NCI-H2107 treated with DMSO at 0.1 percent for 48 hours (cell line): ENCODE results near the gene ZNF552.
"Not testable (repeated sequence)": the region's sequence is repeated elsewhere in the genome, so short reads cannot be mapped to it uniquely, and the experiment has no call there.

ENCODE experiments used
- DNase-seq: peaks from one replicate; lab custom pipeline; 2025; ENCODE audit not compliant: unreplicated experiment; lab: John Stamatoyannopoulos, UW

The ZNF552 gene

DNA sequence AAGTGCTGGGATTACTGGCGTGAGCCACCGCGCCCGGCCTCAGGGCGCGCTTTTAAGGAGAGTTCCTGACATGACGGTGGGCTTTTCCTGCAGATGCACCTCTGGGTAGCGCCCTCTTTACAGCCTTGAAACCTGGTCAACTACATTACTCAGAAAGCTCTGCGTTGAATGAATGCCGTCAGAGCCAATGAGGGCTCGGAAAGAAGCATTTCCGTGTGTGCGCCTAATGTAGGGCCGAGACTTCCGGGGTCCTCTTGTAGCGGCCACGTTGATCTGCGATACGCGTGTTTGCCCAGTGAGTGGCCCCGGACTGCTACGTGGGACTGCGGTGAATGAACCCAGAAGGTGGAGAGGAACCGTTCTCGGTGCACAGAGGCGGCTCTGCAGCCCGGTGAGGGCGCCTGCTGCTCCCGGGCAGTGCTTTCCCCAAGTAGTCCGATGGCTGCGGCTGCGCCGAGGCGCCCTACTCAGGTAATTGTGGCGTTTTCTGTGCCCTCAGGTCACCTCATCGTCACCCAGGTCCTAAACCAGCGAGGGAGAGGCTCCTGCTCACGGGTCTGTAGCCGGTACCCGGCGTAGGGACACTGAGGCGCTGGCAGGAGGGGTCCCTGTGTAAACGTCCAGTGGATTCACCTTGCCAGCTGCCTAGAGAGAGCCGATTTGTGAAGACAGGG lies 4.9 kb upstream of the ZNF552 start:
- DNase-seq: peak; percentile 81

GRCh38 chr19:57818378-57818777 lies 3.7 kb upstream of the ZNF552 start:
- no peak for DNase-seq

- DNase-seq: no peak
These were observed 3.3 kb upstream of the ZNF552 start for GRCh38 chr19:57817976-57818375.

GRCh38 chr19:57816652-57817051 lies 1.9 kb upstream of the ZNF552 start:
- DNase-seq: no peak

DNA sequence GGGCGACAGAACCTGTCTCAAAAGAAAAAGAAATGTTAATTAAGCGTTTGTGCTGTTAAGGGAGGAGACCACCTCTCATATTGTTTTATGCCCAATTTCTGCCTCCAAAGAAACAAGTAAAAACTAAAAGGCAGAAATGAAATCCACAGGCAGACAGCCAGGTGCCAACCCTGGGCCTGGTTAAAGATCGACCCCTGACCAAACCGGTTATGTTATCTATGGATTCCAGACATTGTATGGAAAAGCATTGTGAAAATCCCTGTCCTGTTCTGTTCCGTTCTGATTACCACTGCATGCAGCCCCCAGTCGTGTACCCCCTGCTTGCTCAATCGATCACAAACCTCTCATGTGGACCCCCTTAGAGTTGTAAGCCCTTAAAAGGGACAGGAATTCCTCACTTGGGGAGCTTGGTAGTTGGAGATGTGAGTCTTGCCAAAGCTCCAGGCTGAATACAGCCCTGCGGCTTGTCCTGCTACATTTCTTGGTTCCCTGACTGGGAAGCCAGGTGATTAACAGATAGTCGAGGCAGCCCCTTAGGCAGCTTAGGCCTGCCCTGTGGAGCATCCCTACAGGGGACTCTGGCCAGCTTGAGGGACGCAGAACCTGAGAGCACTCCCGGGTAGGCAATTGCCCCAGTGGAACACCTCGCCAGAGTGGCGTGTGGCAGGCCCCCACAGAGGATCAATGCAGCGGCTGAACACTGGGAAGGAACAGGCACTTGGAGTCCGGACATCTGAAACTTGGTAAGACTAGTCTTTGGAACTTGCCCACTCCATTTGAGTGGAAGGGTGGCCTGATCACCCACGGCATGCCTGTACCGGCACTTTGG lies 748 bp upstream of the ZNF552 start:
- DNase-seq: no peak

GRCh38 chr19:57813919-57814504 lies 701 bp downstream of the ZNF552 start:
- no peak for DNase-seq

DNA sequence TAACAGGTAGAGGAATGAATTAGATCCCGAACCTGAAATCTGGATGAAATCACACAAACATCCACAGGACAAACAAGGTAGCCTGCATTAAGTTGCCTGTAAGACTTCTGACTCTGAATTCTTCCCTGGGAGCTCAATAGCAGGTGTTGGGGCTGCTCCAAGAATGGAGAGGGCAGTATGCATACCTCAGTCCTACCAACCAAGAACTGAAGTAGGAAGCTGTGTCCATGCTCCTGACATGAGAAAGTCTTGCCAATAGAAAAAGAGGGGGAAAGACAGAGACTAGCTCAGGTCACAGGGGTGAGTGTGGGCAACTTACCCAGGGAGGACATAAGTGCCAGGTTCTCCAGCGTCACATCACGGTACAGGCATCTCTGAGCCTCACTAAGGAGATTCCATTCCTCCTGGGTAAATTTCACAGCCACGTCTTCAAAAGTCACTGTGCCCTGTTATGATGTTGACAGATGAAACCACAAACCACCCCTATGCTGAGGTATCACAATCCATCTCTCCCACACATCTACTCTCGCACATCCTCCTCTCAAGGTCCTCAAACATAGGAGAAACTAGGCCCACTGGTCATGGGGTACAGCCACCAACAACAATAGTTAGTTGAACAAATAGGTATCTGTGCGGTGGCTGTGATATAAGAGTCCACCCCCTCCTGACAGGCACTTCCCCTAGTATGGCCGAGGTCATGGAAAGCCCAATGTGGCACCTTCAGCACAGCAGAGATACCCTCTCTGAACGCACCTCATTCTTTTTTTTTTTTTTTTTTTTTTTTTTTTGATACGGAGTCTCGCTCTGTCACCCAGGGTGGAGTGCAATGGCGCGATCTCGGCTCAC lies 1.5 kb downstream of the ZNF552 start:
- not testable (repeated sequence) for DNase-seq

GRCh38 chr19:57812226-57812625 lies 2.5 kb downstream of the ZNF552 start:
- DNase-seq: no peak

DNA sequence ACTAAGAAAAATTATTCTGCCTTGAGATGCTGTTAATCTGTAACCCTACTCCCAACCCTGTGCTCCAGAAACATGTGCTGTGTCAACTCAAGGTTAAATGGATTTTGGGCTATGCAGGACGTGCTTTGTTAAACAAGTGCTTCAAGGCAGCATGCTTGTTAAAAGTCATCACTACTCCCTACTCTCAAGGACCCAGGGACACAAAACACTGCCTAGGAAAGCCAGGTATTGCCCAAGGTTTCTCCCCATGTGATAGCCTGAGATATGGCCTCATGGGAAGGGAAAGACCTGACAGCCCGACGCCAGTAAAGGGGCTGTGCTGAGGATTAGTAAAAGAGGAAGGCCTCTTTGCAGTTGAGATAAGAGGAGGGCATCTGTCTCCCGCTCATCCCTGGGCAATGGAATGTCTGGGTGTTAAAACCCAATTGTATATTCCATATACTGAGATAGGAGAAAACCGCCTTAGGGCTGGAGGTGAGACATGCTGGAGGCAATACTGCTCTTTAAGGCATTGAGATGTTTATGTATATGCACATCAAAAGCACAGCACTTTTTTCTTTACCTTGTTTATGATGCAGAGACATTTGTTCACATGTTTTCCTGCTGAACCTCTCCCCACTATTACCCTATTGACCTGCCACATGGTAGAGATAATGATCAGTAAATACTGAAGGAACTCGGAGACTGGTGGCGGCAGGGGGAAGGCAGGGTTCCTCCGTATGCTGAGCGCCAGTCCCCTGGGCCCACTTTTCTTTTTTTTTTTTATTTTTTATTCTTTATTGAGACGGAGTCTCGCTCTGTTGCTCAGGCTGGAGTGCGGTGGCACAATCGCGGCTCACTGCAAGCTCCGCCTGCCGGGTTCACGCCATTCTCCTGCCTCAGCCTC lies 4.1 kb downstream of the ZNF552 start:
- DNase-seq: not testable (repeated sequence)

GRCh38 chr19:57807541-57807940 lies 7.2 kb downstream of the ZNF552 start:
- DNase-seq: no peak

DNA sequence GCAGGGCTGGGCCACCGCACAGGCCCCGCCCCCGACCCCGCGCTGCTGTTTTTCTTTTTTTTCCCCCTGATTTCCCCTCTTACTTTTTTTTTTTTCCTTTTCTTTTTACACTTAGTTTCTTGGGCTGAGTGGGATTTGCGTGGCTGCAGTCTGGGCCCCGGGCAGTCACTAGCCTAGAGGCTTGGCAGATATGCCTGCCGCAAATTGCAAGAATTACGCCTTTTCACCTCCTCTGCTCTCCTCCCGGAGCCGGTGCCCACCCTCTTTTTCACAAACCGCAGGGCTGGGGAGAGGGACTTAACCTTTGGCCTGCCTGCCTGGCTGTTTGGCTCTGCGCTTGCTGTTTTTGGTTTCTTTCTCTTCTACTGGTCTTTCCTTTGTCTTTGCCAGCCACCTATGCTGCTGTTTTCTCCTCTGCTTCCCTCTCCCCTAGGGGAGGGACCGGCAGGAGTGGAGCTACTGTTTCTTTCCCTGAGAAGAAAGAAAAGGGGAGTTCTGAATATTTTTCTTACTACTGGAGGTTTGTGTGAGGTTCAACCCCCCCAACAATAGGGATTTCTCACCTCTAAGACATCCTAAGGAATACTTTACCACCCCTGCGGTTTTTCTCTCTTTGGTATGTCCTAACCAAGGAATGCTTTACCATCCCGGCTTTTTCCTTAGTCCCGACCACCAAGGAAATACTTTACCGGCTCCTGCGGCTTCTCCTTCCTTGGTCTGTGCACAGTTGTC lies 11.0 kb downstream of the ZNF552 start:
- no peak for DNase-seq

- no peak for DNase-seq
These were observed 11.5 kb downstream of the ZNF552 start for GRCh38 chr19:57803265-57803593.

DNA sequence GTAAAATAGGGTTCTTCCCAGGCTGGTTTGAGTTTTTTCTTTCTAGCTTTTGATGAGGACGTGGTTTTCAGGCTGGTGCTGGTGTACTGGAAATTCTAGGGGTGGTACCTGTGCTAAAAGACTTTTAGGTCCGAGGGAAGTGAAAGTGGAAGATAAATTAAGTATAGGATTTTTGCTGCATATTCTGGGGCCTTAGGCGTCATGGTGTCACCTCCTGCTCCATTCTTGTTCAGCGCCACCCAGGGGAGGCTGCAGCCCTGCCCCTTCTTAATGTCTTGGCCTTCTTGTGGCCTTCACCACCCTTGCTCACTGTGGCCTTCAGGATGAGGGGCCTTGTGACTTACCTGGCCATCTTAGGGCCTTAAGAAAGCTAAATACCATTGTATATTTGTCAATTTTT lies 12.4 kb downstream of the ZNF552 start:
- no peak for DNase-seq

GRCh38 chr19:57800696-57801095 lies 14.0 kb downstream of the ZNF552 start:
- no peak for DNase-seq

DNA sequence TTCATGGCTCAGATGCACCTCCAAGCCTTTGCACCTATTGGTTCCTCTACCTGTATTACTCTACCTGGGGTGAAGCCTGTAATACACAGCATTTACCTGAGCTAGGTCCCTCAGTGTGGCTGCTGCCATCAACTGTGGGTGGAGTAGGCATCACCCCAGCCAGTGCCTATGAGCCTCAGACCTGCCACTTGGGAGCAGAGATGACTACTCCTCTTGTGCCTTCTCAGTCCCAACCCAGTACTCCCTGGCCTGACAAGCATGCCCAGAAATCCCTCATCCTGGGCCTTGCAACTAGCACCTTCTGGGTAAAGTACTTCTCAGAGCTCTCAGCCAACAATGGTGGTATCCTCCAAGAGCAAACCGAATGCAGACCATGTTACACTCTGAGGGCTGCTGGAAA lies 18.1 kb downstream of the ZNF552 start:
- DNase-seq: not testable (repeated sequence)

DNA sequence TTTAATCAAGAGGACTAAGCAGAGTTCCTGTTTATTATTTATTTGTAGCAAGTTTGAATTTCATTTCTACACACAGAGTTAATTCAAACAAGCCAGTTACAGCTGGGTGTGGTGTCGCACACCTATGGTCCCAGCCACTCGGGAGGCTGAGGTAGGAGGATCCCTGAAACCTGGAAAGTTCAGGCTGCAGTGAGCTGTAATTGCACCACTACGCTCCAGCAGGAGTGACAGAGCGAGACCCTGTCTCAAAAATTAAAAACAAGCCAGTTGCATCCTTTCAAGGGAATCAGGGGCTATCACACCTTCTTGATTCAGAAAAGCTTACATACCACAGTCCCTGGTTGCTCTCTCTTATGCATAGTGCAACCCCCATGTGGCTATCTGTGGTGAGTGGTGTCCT lies 25.4 kb downstream of the ZNF552 start:
- no peak for DNase-seq

- no peak for DNase-seq
These were observed 26.5 kb downstream of the ZNF552 start for GRCh38 chr19:57788114-57788692.

GRCh38 chr19:57786906-57787305 lies 27.8 kb downstream of the ZNF552 start:
- DNase-seq: no peak

DNA sequence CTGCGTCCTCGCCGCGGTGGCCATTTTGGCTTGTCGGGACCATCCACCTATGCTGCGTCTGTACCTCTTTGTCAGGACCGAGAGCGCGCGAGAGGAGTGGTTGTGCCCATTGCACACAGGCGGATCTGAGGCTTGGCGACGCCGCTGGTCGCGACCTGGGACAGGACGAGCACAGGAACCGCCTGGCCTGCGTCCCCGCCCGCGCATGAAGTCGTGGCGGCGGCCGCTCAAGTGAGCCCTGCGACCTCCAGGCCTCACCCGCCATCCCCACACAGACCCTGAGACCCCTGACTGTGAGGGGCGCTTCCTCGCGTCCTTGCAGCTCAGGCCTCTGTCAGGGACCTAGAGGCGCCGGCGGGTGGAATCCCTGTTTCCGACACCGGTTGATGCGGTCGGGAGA lies 28.4 kb downstream of the ZNF552 start:
- no peak for DNase-seq
